T-cell (primary cell): ENCODE data around the gene BTG4. TPM values are rescaled to one million over a fixed set of nuclear protein-coding genes. Genes with fewer than 3 reads are reported as not detected.

Source experiments
- ATAC-seq, 4 experiments: fragments of 200-7000 bp in 3 of 4; fragments of 150-1000 bp in 1 of 4; cut with Tn5 transposase; replicated peaks in 1 of 4; 1 replicate in 3 of 4; 2 replicates in 1 of 4; pipeline ENCODE4 v1.10.0; 2021; ENCODE audit warnings: moderate library complexity in 3 of 4, mild to moderate bottlenecking in 2 of 4, moderate number of reproducible peaks in 1 of 4
- CTCF ChIA-PET, 2 donors: fragments of 300-600 bp; sonication (Branson Sonifier 250); formaldehyde crosslinking; loops; one replicate each; lab custom pipeline; 2022; ENCODE audit warnings: antibody characterized with exemption in 2 of 2; lab: Charles Lee
- POLR2A ChIA-PET, 2 donors: fragments of 300-600 bp; sonication (Branson Sonifier 250); formaldehyde crosslinking; loops; one replicate each; lab custom pipeline; 2022; ENCODE audit warnings: antibody characterized with exemption in 2 of 2; lab: Charles Lee
- DNase-seq, 35 experiments: peaks; one replicate each; pipeline versions ENCODE4 v3.0.0 to v3.0.0-alpha.2; 2013 to 2023
- H3K27ac ChIP-seq: one replicate; pipeline ENCODE4 v1.5.1; 2013; ENCODE audit warnings: low read length
- H3K27me3 ChIP-seq, 2 experiments: replicated peaks in 1 of 2; 1 replicate in 1 of 2; 2 replicates in 1 of 2; pipeline versions ENCODE4 v1.6.1 to v1.7.0; 2013; ENCODE audit warnings: low read length in 1 of 2, mixed read lengths in 1 of 2; ENCODE audit not compliant: control insufficient read depth in 2 of 2, insufficient read depth in 2 of 2; ENCODE audit errors: extremely low read depth in 1 of 2
- H3K36me3 ChIP-seq, 2 donors: 1 replicate in 1 of 2; 2 replicates in 1 of 2; pipeline versions ENCODE4 v1.6.1 to v1.7.0; 2013; ENCODE audit warnings: low read length in 1 of 2; ENCODE audit not compliant: control insufficient read depth in 2 of 2, insufficient read depth in 1 of 2; ENCODE audit errors: extremely low read depth in 1 of 2
- H3K4me1 ChIP-seq, 2 experiments: 1 replicate in 1 of 2; 2 replicates in 1 of 2; pipeline versions ENCODE4 v1.6.1 to v1.7.0; 2013; ENCODE audit warnings: low read length in 2 of 2, mixed read lengths in 1 of 2; ENCODE audit not compliant: insufficient read depth in 2 of 2, control insufficient read depth in 1 of 2; ENCODE audit errors: extremely low read depth in 1 of 2
- H3K4me3 ChIP-seq, 2 donors: 1 replicate in 1 of 2; 2 replicates in 1 of 2; pipeline versions ENCODE4 v1.5.1 to v1.7.0; 2013; ENCODE audit warnings: mild to moderate bottlenecking in 2 of 2, low read length in 1 of 2, moderate library complexity in 1 of 2; ENCODE audit not compliant: control insufficient read depth in 1 of 2; ENCODE audit errors: extremely low read depth in 1 of 2
- H3K9me3 ChIP-seq: 2 replicates; pipeline ENCODE4 v1.7.0; 2013
- H3K27ac Mint-ChIP-seq, 2 donors: one replicate each; pipeline ENCODE4 v1.8.0; 2020 to 2021; ENCODE audit warnings: mild to moderate bottlenecking in 2 of 2, mixed read lengths in 2 of 2
- H3K27me3 Mint-ChIP-seq, 2 donors: one replicate each; pipeline ENCODE4 v1.8.0; 2021 to 2022; ENCODE audit warnings: mixed read lengths in 2 of 2
- H3K36me3 Mint-ChIP-seq: one replicate; pipeline ENCODE4 v1.8.0; 2021; ENCODE audit warnings: mixed read lengths
- H3K4me1 Mint-ChIP-seq, 3 donors: one replicate each; pipeline ENCODE4 v1.8.0; 2020 to 2022; ENCODE audit warnings: mixed read lengths in 3 of 3, mild to moderate bottlenecking in 1 of 3
- H3K4me3 Mint-ChIP-seq, 3 donors: one replicate each; pipeline ENCODE4 v1.8.0; 2020 to 2022; ENCODE audit warnings: mild to moderate bottlenecking in 3 of 3, mixed read lengths in 3 of 3, moderate library complexity in 3 of 3
- H3K9me3 Mint-ChIP-seq, 3 donors: one replicate each; pipeline ENCODE4 v1.8.0; 2020 to 2022; ENCODE audit warnings: mixed read lengths in 3 of 3
- WGBS: methylation state at CpG from one replicate; pipeline ENCODE4 v1.1.5; 2013; ENCODE audit warnings: missing lambda C conversion rate; ENCODE audit not compliant: insufficient coverage; 5-methylcytosine and 5-hydroxymethylcytosine counted together
- total RNA-seq, 35 experiments: library from RNA in 6 of 35; stranded (reverse) in 6 of 35; fragments of 120-200 nt in 1 of 35; gene quantifications; one replicate each; pipeline versions ENCODE4 v1.2.1 to v1.2.4 and lab custom pipeline; 2013 to 2026

Gene BTG4
- not detected for total RNA-seq
- not detected for total RNA-seq (2013)
- 0 to 0.10 (median 0) reads per million in 29 experiments for total RNA-seq (lab: John Stamatoyannopoulos, UW)

- Mint-ChIP-seq H3K27ac (no peak within 1 kb of the TSS), H3K4me1 (peaks cover 0 to 16% (median 14%) of the 10 kb centered on the region in 3 donors), H3K9me3 (no peaks in the 10 kb centered on the region), H3K36me3 (no peaks in the 10 kb centered on the region), H3K4me3 (peak within 1 kb of the TSS; percentile 37 to 62 (median 53)), H3K27me3 (peaks cover 36 to 53% of the 10 kb centered on the region in 2 donors)
- Histone ChIP-seq H3K27me3 (peaks cover 13 to 24% of the 10 kb centered on the region in 2 experiments), H3K4me1 (peaks cover 13 to 14% of the 10 kb centered on the region in 2 experiments), H3K4me3 (peak within 1 kb of the TSS in 1 of 2 donors; percentile 59), H3K36me3 (no peaks in the 10 kb centered on the region), H3K9me3 (no peaks in the 10 kb centered on the region), H3K27ac (no peak within 1 kb of the TSS)
- DNase-seq = peak in 12 of 35 experiments; percentile 9 to 33 (median 18)
- CTCF ChIA-PET = interaction anchor here (0.6 to 1.0 kb wide), 2 partner anchors 22 to 76 kb away, joined by 4 to 5 read pairs; no protein-coding TSS in a partner anchor
- 8% methylated on average over 76 of the region's 90 CpGs for WGBS
- peak; percentile 64 to 77 (median 68) for ATAC-seq
- POLR2A ChIA-PET = no interaction called here
Measured at GRCh38 chr11:111512296-111513239, at the start of gene BTG4. Gene BTG4, minus strand, starts transcription at chr11:111512386. Its CDS starts 13,610 bp downstream, at chr11:111498776.

DNA sequence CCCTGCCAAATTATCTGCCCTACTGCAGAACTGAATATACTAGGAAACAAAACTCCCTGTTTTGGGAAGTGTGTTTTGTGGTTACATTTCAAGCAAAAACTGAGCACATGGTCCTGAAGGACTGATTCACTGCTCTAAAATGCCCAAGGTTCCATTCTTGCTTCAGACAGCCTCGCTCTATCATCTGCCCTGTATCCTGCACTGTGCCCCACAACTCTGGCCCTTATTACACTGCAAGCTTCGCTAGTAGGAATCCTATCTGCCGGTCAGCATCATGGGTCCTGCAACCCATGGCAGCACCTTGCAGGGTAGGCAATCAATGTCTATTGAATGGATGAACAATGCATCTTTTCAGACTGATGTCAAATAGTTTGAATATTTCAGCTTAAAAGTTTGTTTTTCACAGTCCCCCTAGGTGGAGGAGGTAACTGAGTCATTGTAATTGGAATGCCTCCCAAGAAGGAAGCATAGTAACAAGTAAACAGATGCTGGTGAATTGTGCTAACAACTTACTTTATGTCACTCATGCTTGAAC lies 49.7 kb upstream of the BTG4 start:
- H3K4me3 ChIP-seq = no peak overlapping the region
- H3K27me3 ChIP-seq = no peaks in the 10 kb centered on the region
- ChIA-PET POLR2A (interaction anchor here in 1 of 2 donors (0.6 kb wide), 1 partner anchor 533 kb away, joined by 3 read pairs; no protein-coding TSS in a partner anchor), CTCF (interaction anchor here (0.6 kb wide), 3 partner anchors 60 to 467 kb away, joined by 3 to 4 read pairs (median 3); no protein-coding TSS in a partner anchor)
- Mint-ChIP-seq H3K36me3 (no peaks in the 10 kb centered on the region), H3K4me3 (no peak overlapping the region), H3K27me3 (no peaks in the 10 kb centered on the region), H3K27ac (no peak overlapping the region), H3K9me3 (peaks cover 0 to 2% (median 0%) of the 10 kb centered on the region in 3 donors), H3K4me1 (no peaks in the 10 kb centered on the region)
- H3K36me3 ChIP-seq = no peaks in the 10 kb centered on the region
- no peaks in the 10 kb centered on the region for H3K9me3 ChIP-seq
- no peak for ATAC-seq
- no peak for DNase-seq
- H3K4me1 ChIP-seq = no peaks in the 10 kb centered on the region
- no peak overlapping the region for H3K27ac ChIP-seq
- 46% methylated on average over 3 of the region's 3 CpGs for WGBS

DNA sequence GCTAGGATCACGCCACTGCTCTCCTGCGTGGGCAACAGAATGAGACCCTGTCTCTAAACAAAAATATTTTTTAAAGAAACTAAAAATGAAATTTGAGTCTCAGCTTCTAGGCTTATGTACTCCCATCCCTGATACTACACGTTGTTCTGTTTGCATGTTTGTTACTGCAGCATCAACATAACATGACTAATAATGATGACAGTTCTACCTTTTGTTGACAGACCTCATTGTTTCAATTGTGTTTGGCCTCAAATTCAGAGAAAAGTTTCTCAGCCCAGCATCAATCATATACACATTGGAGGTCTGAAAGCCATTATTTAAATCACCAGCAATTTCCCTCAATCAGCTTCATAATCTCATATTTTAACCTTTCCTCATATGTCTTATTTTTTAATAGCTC lies 49.1 kb upstream of the BTG4 start:
- POLR2A ChIA-PET = interaction anchor here in 1 of 2 donors (0.6 kb wide), 1 partner anchor 534 kb away, joined by 3 read pairs; no protein-coding TSS in a partner anchor
- CTCF ChIA-PET = interaction anchor here in 1 of 2 donors (0.6 kb wide), 1 partner anchor 217 kb away, joined by 4 read pairs; no protein-coding TSS in a partner anchor
- ATAC-seq = no peak

GRCh38 chr11:111560800-111561199 lies 48.6 kb upstream of the BTG4 start:
- Mint-ChIP-seq H3K36me3 (no peaks in the 10 kb centered on the region), H3K27me3 (no peaks in the 10 kb centered on the region), H3K4me1 (no peaks in the 10 kb centered on the region), H3K9me3 (peaks cover 0 to 10% (median 0%) of the 10 kb centered on the region in 3 donors), H3K27ac (no peak overlapping the region), H3K4me3 (no peak overlapping the region)
- CTCF ChIA-PET = interaction anchor here (0.6 to 1.2 kb wide), 3 partner anchors 217 to 444 kb away, joined by 3 read pairs; no protein-coding TSS in a partner anchor
- no peaks in the 10 kb centered on the region for H3K4me1 ChIP-seq
- POLR2A ChIA-PET = interaction anchor here in 1 of 2 donors (0.6 kb wide), 1 partner anchor 33 kb away, joined by 4 read pairs; no protein-coding TSS in a partner anchor
- no peaks in the 10 kb centered on the region for H3K9me3 ChIP-seq
- no peaks in the 10 kb centered on the region for H3K36me3 ChIP-seq
- WGBS = 100% methylated on average over 1 of the region's 3 CpGs
- no peak overlapping the region for H3K27ac ChIP-seq
- no peaks in the 10 kb centered on the region for H3K27me3 ChIP-seq
- H3K4me3 ChIP-seq = no peak overlapping the region
- DNase-seq = no peak
- ATAC-seq = no peak

More for the DNA sequence above, 49.1 kb upstream of the BTG4 start:
- DNase-seq = no peak
- Histone ChIP-seq H3K9me3 (no peaks in the 10 kb centered on the region), H3K27ac (no peak overlapping the region), H3K4me1 (no peaks in the 10 kb centered on the region), H3K27me3 (no peaks in the 10 kb centered on the region), H3K4me3 (no peak overlapping the region), H3K36me3 (no peaks in the 10 kb centered on the region)
- no peaks in the 10 kb centered on the region for H3K4me1 Mint-ChIP-seq
- no peaks in the 10 kb centered on the region for H3K36me3 Mint-ChIP-seq
- no peak overlapping the region for H3K27ac Mint-ChIP-seq
- peaks cover 0 to 7% (median 0%) of the 10 kb centered on the region in 3 donors for H3K9me3 Mint-ChIP-seq
- H3K4me3 Mint-ChIP-seq = no peak overlapping the region
- no peaks in the 10 kb centered on the region for H3K27me3 Mint-ChIP-seq
- WGBS = 88% methylated on average over 1 of the region's 3 CpGs

DNA sequence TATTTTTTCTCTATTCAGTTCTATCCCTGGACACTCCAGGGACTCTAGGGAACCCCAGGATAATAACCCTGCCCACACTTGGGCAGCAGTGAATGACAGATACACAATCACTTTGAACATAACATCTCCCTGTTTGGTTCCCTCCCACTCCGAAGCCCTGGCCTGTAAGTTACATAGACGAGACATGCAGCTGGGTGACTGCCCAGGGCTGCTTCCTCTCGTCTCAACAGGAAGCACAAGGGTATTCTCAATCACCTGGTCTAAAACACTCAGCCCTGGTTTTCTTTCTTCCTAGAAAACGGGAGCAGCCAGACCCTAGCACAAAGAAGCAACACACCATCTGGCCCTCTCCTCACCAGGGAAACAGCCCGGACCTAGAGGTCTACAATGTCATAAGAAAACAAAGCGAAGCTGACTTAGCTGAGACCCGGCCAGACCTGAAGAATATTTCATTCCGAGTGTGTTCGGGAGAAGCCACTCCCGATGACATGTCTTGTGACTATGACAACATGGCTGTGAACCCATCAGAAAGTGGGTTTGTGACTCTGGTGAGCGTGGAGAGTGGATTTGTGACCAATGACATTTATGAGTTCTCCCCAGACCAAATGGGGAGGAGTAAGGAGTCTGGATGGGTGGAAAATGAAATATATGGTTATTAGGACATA lies 47.7 kb upstream of the BTG4 start:
- Histone ChIP-seq H3K27me3 (no peaks in the 10 kb centered on the region), H3K27ac (no peak overlapping the region), H3K9me3 (no peaks in the 10 kb centered on the region), H3K4me1 (no peaks in the 10 kb centered on the region), H3K4me3 (no peak overlapping the region), H3K36me3 (no peaks in the 10 kb centered on the region)
- Mint-ChIP-seq H3K27ac (no peak overlapping the region), H3K4me1 (no peaks in the 10 kb centered on the region), H3K9me3 (peaks cover 0 to 14% (median 2%) of the 10 kb centered on the region in 3 donors), H3K27me3 (no peaks in the 10 kb centered on the region), H3K36me3 (no peaks in the 10 kb centered on the region), H3K4me3 (no peak overlapping the region)
- ChIA-PET POLR2A (interaction anchor here in 1 of 2 donors (0.6 kb wide), 1 partner anchor 34 kb away, joined by 4 read pairs; no protein-coding TSS in a partner anchor), CTCF (interaction anchor here (0.5 to 1.2 kb wide), 4 partner anchors 45 to 445 kb away, joined by 3 to 6 read pairs (median 3); no protein-coding TSS in a partner anchor)
- ATAC-seq (no peak), DNase-seq (no peak)
- 50% methylated on average over 4 of the region's 11 CpGs for WGBS
